GM18909 (cell line): ENCODE measurements around the gene ETFA.

ENCODE experiments used
- ATAC-seq: cut with Tn5 transposase; IDR thresholded peaks from one replicate; pipeline ENCODE4 v1.9.1; 2021; ENCODE audit warnings: mild to moderate bottlenecking; ENCODE audit not compliant: unreplicated experiment, poor library complexity

Gene ETFA

GRCh38 chr15:76179023-76179422 lies 132.2 kb downstream of the ETFA start:
- no peak for ATAC-seq

DNA sequence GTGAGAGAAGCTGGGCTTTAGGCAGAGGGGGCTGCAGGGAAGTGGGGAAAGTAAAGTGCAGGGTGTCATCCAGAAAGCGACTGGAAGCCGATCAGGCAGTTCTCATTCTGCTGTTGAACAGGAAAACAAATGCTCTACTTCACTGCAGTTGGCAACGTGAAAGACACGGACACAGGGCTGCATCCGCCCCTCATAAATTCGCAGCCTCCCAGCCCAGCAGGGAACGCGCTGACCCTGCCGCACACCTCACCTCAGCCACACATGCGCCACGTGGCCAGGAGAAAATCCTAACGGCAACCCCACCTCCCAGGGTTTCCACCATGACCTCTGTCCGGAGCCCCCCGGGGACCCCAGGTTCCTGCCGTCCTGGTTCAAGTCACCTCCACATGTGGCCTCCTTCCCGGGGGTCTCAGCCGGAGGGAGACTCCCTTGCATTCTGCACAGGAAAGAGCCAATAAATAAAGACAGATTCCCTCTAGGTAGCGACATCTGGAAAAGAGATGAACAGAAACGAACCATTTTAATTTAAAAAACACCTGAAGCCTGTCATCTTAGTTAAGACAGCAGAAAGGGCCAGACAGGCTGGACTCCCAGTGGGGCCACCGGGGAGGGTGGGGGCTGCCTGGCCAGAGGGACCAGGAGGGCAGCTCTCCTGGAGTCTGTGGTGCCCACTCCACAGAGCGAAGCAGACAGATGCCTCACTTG lies 132.8 kb downstream of the ETFA start:
- no peak for ATAC-seq

DNA sequence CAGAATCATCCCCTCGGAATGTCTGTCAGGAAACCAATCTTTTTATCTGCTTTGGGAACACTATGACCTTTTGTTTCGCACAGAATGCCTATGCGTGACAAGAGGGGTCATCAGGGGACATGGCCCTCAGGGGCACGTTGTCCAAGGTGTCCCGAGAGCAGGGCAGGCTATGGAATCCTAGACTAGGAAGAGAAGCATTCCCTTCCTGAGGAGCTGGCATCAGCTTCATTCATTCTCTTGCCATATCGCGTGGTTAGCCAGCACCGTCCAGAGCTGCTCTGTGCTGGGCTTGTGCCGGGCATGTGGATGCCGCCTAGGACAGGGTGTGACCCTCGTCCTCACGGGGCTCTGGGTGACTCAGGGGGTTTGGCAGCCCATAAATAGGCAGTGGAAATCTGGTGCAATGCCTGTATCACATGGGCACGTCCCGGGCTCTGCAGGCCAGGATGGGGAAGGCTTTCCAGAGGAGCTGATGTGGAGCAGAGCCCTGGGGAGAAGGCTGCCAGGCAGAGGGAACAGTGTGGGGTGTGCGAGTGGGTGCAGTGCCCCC lies 133.7 kb downstream of the ETFA start:
- ATAC-seq = no peak

- ATAC-seq = no peak
Measured at GRCh38 chr15:76176487-76177085, 134.7 kb downstream of the ETFA start.

DNA sequence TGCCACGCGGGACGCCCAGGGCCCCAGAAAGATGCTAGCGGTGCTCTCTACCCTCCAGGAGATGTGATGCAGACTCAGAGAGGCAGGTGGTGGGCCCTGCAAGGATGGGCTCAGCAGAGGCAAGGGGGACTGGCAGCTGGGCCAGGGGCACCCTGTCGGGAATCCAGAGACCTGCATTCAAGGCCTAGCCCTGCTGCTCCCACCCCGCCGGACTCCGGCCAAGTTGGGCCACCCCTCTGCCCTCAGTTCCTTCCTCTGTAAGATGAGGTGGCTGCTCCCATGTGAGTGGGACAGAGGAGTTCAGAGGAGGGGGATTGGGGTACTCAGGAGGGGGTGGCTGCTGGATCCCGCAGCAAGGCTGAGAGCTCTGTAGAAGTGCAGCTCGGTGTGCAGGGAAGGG lies 135.2 kb downstream of the ETFA start:
- no peak for ATAC-seq

- no peak for ATAC-seq
Measured at GRCh38 chr15:76175442-76175841, 135.8 kb downstream of the ETFA start.

- ATAC-seq = no peak
Measured at GRCh38 chr15:76174654-76175053, 136.6 kb downstream of the ETFA start.

DNA sequence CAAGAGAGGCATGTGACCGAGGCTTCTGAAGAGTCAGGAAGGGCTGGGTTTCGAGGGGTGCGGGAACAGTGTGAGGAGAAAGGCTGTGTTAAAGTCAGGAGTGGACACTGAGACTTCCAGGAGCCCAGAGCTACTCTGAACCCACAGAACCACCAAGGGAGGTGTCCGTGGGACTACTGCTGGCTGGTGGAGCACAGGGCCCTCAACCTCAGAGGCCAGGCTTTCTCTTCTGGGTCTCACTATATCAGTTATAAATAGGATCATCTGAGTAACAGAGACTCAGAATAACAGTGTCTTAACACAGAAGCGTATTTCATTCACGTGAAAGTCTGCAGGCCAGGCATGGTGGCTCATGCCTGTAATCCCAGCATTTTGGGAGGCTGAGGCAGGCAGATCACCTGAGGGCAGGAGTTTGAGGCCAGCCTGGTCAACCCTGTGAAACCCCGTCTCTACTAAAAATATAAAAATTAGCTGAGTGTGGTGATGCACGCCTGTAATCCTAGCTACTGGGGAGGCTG lies 137.9 kb downstream of the ETFA start:
- no peak for ATAC-seq

- ATAC-seq = no peak
Measured at GRCh38 chr15:76172782-76173181, 138.5 kb downstream of the ETFA start.

- no peak for ATAC-seq
Measured at GRCh38 chr15:76169911-76170800, 141.1 kb downstream of the ETFA start.

DNA sequence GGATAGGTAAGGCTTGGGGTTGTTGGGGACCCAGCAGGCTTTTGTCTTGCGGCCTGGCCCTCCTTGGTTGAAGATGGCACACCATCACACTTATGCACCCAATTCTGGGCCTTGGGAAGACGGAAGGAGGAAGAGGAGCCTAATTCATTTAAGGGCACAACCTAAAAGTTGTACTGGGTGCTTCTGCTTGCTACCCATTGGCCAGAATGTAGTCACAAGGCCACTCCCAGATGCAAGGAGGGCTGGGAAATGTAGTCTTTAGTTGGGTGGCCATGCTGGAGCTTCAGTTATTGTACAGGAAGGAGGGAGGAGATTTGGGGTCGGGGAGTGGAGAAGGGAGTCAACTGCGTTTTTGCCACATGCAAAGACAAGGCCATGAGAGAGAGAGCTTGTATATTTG lies 142.3 kb downstream of the ETFA start:
- no peak for ATAC-seq

DNA sequence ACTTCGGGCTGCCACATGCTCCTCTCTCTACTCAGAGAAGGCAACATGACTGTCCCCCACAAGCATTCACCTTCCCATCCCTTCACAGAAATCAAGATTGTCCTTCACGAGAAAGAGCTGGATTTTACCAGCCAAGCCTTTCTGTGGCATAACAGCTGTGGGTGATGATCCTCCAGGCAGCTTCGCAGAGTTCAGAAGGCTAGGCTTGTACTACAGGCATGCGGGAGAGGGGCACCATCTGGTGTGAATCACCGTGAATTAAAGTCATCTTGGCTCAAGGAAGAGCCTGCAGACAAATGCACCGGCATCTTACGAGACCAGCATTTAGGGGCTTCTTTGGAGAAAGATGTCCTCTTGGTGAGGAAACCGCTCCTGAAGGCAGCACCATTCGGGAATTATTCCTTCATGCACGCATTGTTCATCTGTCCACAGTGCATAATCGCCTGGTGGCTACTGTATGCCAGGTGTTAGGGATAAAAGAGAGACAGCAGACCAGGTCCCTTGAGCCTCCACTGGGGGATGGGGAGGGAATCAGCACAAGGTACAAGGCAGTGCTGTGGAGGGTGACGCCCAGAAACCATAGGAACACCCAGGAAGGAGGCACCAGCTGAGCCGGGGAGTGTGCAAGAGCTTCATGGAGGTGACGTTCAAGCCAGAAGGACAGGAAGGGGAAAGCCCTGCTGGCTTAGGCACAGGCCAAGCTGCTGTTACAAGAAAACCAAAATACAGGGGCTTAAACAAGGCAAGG lies 142.9 kb downstream of the ETFA start:
- ATAC-seq = no peak

GRCh38 chr15:76165951-76166350 lies 145.3 kb downstream of the ETFA start:
- ATAC-seq = no peak
